H9 (cell line): Measurements from ENCODE around the gene APOBEC4. TPM values are rescaled to one million over a fixed set of nuclear protein-coding genes. Genes with fewer than 3 reads are reported as not detected.

Experiments used
- DNase-seq: peaks from one replicate; pipeline ENCODE4 v3.0.0-alpha.2; 2017
- H2AFZ ChIP-seq: one replicate; pipeline ENCODE4 v1.6.1; 2013; ENCODE audit warnings: mild to moderate bottlenecking, low read length, control low read depth, moderate library complexity
- H2AK5ac ChIP-seq: 2 replicates; pipeline ENCODE4 v1.6.1; 2013; ENCODE audit warnings: low read length, control low read depth, mixed read lengths; ENCODE audit not compliant: insufficient read length
- H2BK120ac ChIP-seq: one replicate; pipeline ENCODE4 v1.6.1; 2013; ENCODE audit warnings: low read depth, mild to moderate bottlenecking, low read length, control low read depth, inconsistent platforms; ENCODE audit not compliant: poor library complexity, severe bottlenecking
- H2BK12ac ChIP-seq: 2 replicates; pipeline ENCODE4 v1.6.1; 2013; ENCODE audit warnings: low read length, control low read depth, mixed read lengths, low read depth; ENCODE audit not compliant: insufficient read length
- H2BK15ac ChIP-seq: 2 replicates; pipeline ENCODE4 v1.6.1; 2013; ENCODE audit warnings: low read depth, low read length, control low read depth
- H2BK20ac ChIP-seq: one replicate; pipeline ENCODE4 v1.6.1; 2013; ENCODE audit warnings: low read depth, mild to moderate bottlenecking, low read length, control low read depth, inconsistent platforms; ENCODE audit not compliant: poor library complexity, severe bottlenecking
- H2BK5ac ChIP-seq: 2 replicates; pipeline ENCODE4 v1.6.1; 2013; ENCODE audit warnings: low read length, control low read depth, mixed read lengths; ENCODE audit not compliant: insufficient read length
- H3K14ac ChIP-seq: 2 replicates; pipeline ENCODE4 v1.6.1; 2013; ENCODE audit warnings: low read length, control low read depth; ENCODE audit not compliant: insufficient read depth
- H3K18ac ChIP-seq: 2 replicates; pipeline ENCODE4 v1.6.1; 2013; ENCODE audit warnings: low read depth, mild to moderate bottlenecking, mixed read lengths, low read length, control low read depth; ENCODE audit not compliant: insufficient read length
- H3K23ac ChIP-seq: 2 replicates; pipeline ENCODE4 v1.6.1; 2013; ENCODE audit warnings: low read length, control low read depth, mixed read lengths, low read depth; ENCODE audit not compliant: insufficient read length
- H3K23me2 ChIP-seq: 2 replicates; pipeline ENCODE4 v1.6.1; 2013; ENCODE audit warnings: low read depth, mild to moderate bottlenecking, mixed read lengths, low read length, control low read depth; ENCODE audit not compliant: insufficient read length, poor library complexity, severe bottlenecking
- H3K27ac ChIP-seq: 2 replicates; pipeline ENCODE4 v1.5.1; 2013; ENCODE audit warnings: low read length, control low read depth, mixed read lengths, low read depth; ENCODE audit not compliant: insufficient read length
- H3K27me3 ChIP-seq: 2 replicates; pipeline ENCODE4 v1.6.1; 2013; ENCODE audit warnings: low read length, control low read depth, inconsistent platforms; ENCODE audit not compliant: insufficient read depth
- H3K4ac ChIP-seq: 2 replicates; pipeline ENCODE4 v1.6.1; 2013; ENCODE audit warnings: low read depth, mild to moderate bottlenecking, control low read depth, inconsistent platforms, low read length, moderate library complexity
- H3K4me1 ChIP-seq: 2 replicates; pipeline ENCODE4 v1.6.1; 2013; ENCODE audit warnings: low read length, control low read depth, inconsistent platforms; ENCODE audit not compliant: insufficient read depth
- H3K4me2 ChIP-seq: 2 replicates; pipeline ENCODE4 v1.6.1; 2013; ENCODE audit warnings: low read length, control low read depth, mixed read lengths; ENCODE audit not compliant: insufficient read length, insufficient read depth
- H3K56ac ChIP-seq: 2 replicates; pipeline ENCODE4 v1.6.1; 2013; ENCODE audit warnings: low read depth, mild to moderate bottlenecking, mixed read lengths, low read length, control low read depth; ENCODE audit not compliant: insufficient read length
- H3K79me1 ChIP-seq: 2 replicates; pipeline ENCODE4 v1.6.1; 2013; ENCODE audit warnings: low read depth, mild to moderate bottlenecking, moderate library complexity, low read length, control low read depth, inconsistent platforms; ENCODE audit not compliant: insufficient read depth, poor library complexity, severe bottlenecking
- H3K79me2 ChIP-seq: 2 replicates; pipeline ENCODE4 v1.6.1; 2013; ENCODE audit warnings: low read length, control low read depth, inconsistent platforms; ENCODE audit not compliant: insufficient read depth
- H3K9ac ChIP-seq: 2 replicates; pipeline ENCODE4 v1.6.1; 2013; ENCODE audit warnings: low read length, control low read depth, mixed read lengths; ENCODE audit not compliant: insufficient read length; ENCODE audit errors: extremely low read depth
- H3K9me3 ChIP-seq: one replicate; pipeline ENCODE4 v1.6.1; 2013; ENCODE audit warnings: low read depth, low read length, inconsistent platforms; ENCODE audit not compliant: control insufficient read depth
- H3T11ph ChIP-seq: one replicate; pipeline ENCODE4 v1.6.1; 2013; ENCODE audit warnings: mild to moderate bottlenecking, low read length, control low read depth, inconsistent platforms
- H4K20me1 ChIP-seq: one replicate; pipeline ENCODE4 v1.6.1; 2013; ENCODE audit not compliant: control insufficient read depth, insufficient read length, insufficient read depth
- H4K5ac ChIP-seq: 2 replicates; pipeline ENCODE4 v1.6.1; 2013; ENCODE audit warnings: low read depth, mild to moderate bottlenecking, mixed read lengths, low read length, control low read depth; ENCODE audit not compliant: insufficient read length
- H4K8ac ChIP-seq: replicated peaks from 2 replicates; pipeline ENCODE4 v1.6.1; 2013; ENCODE audit warnings: low read length, control low read depth, mixed read lengths, low read depth; ENCODE audit not compliant: insufficient read length
- H4K91ac ChIP-seq: 2 replicates; pipeline ENCODE4 v1.6.1; 2013; ENCODE audit warnings: low read depth, mild to moderate bottlenecking, moderate library complexity, mixed read lengths, low read length, control low read depth; ENCODE audit not compliant: insufficient read length
- H3K27ac Mint-ChIP-seq, 3 experiments: 2 replicates in 2 of 3; 3 replicates in 1 of 3; pipeline ENCODE4 v1.8.0; 2020 to 2021; ENCODE audit warnings: mixed read lengths in 3 of 3, mild to moderate bottlenecking in 1 of 3, moderate library complexity in 1 of 3
- H3K27me3 Mint-ChIP-seq: 2 replicates; pipeline ENCODE4 v1.8.0; 2021; ENCODE audit warnings: low read depth, mild to moderate bottlenecking, moderate library complexity, mixed read lengths
- H3K36me3 Mint-ChIP-seq, 3 experiments: 2 replicates in 2 of 3; 3 replicates in 1 of 3; pipeline ENCODE4 v1.8.0; 2020 to 2021; ENCODE audit warnings: low read depth in 3 of 3, mixed read lengths in 3 of 3; ENCODE audit not compliant: insufficient read depth in 1 of 3
- H3K4me1 Mint-ChIP-seq, 2 experiments: 2 replicates each; pipeline ENCODE4 v1.8.0; 2020; ENCODE audit warnings: mixed read lengths in 2 of 2
- H3K4me3 Mint-ChIP-seq, 2 experiments: 2 replicates in 1 of 2; 3 replicates in 1 of 2; pipeline ENCODE4 v1.8.0; 2020 to 2021; ENCODE audit warnings: mild to moderate bottlenecking in 2 of 2, mixed read lengths in 2 of 2, moderate library complexity in 1 of 2
- H3K9me3 Mint-ChIP-seq, 2 experiments: 2 replicates in 1 of 2; 3 replicates in 1 of 2; pipeline ENCODE4 v1.8.0; 2020; ENCODE audit warnings: mild to moderate bottlenecking in 2 of 2, mixed read lengths in 2 of 2, moderate library complexity in 1 of 2
- CTCF ChIP-seq: fragments of 200-600 bp; sonication (generic); conservative IDR thresholded peaks from 3 replicates; pipeline ENCODE4 v1.8.0; 2021; ENCODE audit warnings: antibody characterized with exemption, mild to moderate bottlenecking
- WGBS: extraction: QIAGEN DNeasy Blood & Tissue Kit; methylation state at CpG from one replicate; pipeline ENCODE4 v1.1.7; 2013; ENCODE audit warnings: missing lambda C conversion rate, low lambda C conversion rate, mixed read lengths; ENCODE audit not compliant: insufficient read length; ENCODE audit errors: extremely low coverage; 5-methylcytosine and 5-hydroxymethylcytosine counted together
- total RNA-seq: library from RNA; stranded (reverse); gene quantifications from 2 replicates; pipeline ENCODE4 v1.2.1, GENCODE V29; 2021

The APOBEC4 gene
- total RNA-seq, 1 experiment from 2014 or later: not detected

GRCh38 chr1:183638649-183639387 lies 14.3 kb downstream of the APOBEC4 start:
- H2AFZ ChIP-seq: no peak overlapping the region
- H3K9ac ChIP-seq: no peak overlapping the region
- H2AK5ac ChIP-seq: no peak overlapping the region
- H4K5ac ChIP-seq: no peak overlapping the region
- no peak overlapping the region for H2BK20ac ChIP-seq
- H3K27me3 Mint-ChIP-seq: peaks cover 14% of the 10 kb centered on the region
- peaks cover 4% of the 10 kb centered on the region for H3K23me2 ChIP-seq
- H3K23ac ChIP-seq: no peak overlapping the region
- no peak overlapping the region for H3K18ac ChIP-seq
- no peak overlapping the region for H3K14ac ChIP-seq
- H3K9me3 ChIP-seq: no peaks in the 10 kb centered on the region
- H3K4me1 Mint-ChIP-seq: peaks cover 15 to 18% of the 10 kb centered on the region in 2 experiments
- H2BK12ac ChIP-seq: no peak overlapping the region
- no peak overlapping the region for H2BK5ac ChIP-seq
- no peak for DNase-seq
- WGBS: no CpG with 5 or more reads among the region's 7 CpGs
- H3T11ph ChIP-seq: no peak overlapping the region
- no peak overlapping the region for H2BK15ac ChIP-seq
- no peak for TF ChIP-seq CTCF
- H3K4me3 Mint-ChIP-seq: no peak overlapping the region
- no peaks in the 10 kb centered on the region; a peak in 1 of 7 replicates for H3K36me3 Mint-ChIP-seq
- no peak overlapping the region for H3K4me2 ChIP-seq
- no peak overlapping the region for H3K27ac Mint-ChIP-seq
- no peak overlapping the region for H3K56ac ChIP-seq
- H4K20me1 ChIP-seq: no peaks in the 10 kb centered on the region
- H4K8ac ChIP-seq: no peak overlapping the region
- H2BK120ac ChIP-seq: no peak overlapping the region
- no peaks in the 10 kb centered on the region for H3K79me1 ChIP-seq
- no peak overlapping the region for H3K4ac ChIP-seq
- H3K4me1 ChIP-seq: no peaks in the 10 kb centered on the region
- no peak overlapping the region for H3K27ac ChIP-seq
- H3K79me2 ChIP-seq: no peaks in the 10 kb centered on the region
- no peak overlapping the region for H4K91ac ChIP-seq
- H3K9me3 Mint-ChIP-seq: no peaks in the 10 kb centered on the region; a peak in 1 of 5 replicates
- H3K27me3 ChIP-seq: no peaks in the 10 kb centered on the region; the same call in 1 of the 2 replicates
